Left lung (tissue), 10 donors: ENCODE results near the gene TRPM8. TPM values are rescaled to one million over a fixed set of nuclear protein-coding genes. Genes with fewer than 3 reads are reported as not detected.

Experiments
- ATAC-seq: fragments of 200-7000 bp; cut with Tn5 transposase; one replicate; pipeline ENCODE4 v1.9.1; 2020; ENCODE audit warnings: moderate library complexity
- DNase-seq, 4 donors: peaks; one replicate each; pipeline ENCODE4 v3.0.0-alpha.2; 2013 to 2020
- H3K27ac ChIP-seq, 2 donors: fragments of 200-600 bp; sonication (generic) in 1 of 2; one replicate each; pipeline versions ENCODE4 v1.5.0 to v1.8.0; 2020 to 2021
- H3K27me3 ChIP-seq, 2 donors: fragments of 200-600 bp; sonication (generic) in 1 of 2; one replicate each; pipeline versions ENCODE4 v1.5.0 to v1.8.0; 2020 to 2021
- H3K36me3 ChIP-seq, 2 donors: fragments of 200-600 bp; sonication (generic) in 1 of 2; one replicate each; pipeline versions ENCODE4 v1.5.0 to v1.8.0; 2020 to 2021
- H3K4me1 ChIP-seq, 2 donors: fragments of 200-600 bp; one replicate each; pipeline ENCODE4 v1.8.0; 2021
- H3K4me3 ChIP-seq, 2 donors: fragments of 200-600 bp; sonication (generic) in 1 of 2; one replicate each; pipeline versions ENCODE4 v1.5.0 to v1.8.0; 2020 to 2021; ENCODE audit warnings: mild to moderate bottlenecking in 1 of 2
- H3K9me3 ChIP-seq, 2 donors: fragments of 200-600 bp; sonication (generic) in 1 of 2; one replicate each; pipeline versions ENCODE4 v1.5.0 to v1.8.0; 2020 to 2021
- CTCF ChIP-seq, 2 donors: fragments of 200-600 bp; sonication (generic) in 1 of 2; IDR thresholded peaks; one replicate each; pipeline versions ENCODE4 v1.5.0 to v1.8.0; 2021; ENCODE audit warnings: antibody characterized with exemption in 2 of 2
- intact Hi-C, 2 donors: fragments of 100-400 bp; cut with DNase I; formaldehyde crosslinking; loops; one replicate each; pipeline versions ENCODE4 v1.11.2 to v1.14.2; 2022
- polyA plus RNA-seq, 6 donors: library from polyadenylated mRNA; unstranded; fragments of 120-200 nt; gene quantifications; one replicate each; pipeline ENCODE4 v1.2.1, GENCODE V29; 2013; ENCODE audit not compliant: insufficient read length in 6 of 6
- total RNA-seq, 2 donors: library from RNA; stranded (reverse); fragmentation: NEBNext Ultra II Directional; extraction: Animal tissue kit (Norgen Biotek cat#: 25700); gene quantifications; one replicate each; pipeline ENCODE4 v1.2.1, GENCODE V29; 2021
- donor health status: DM: no; HTN: yes; CAD: no.
- donor health status: DM: no; HTN: no; CAD: no.

Gene TRPM8
- total and polyA plus RNA-seq, 8 donors, result 0.14 to 0.40 (median 0.16) TPM; not detected in 3

- H3K4me1 ChIP-seq, result no peaks in the 10 kb centered on the region
- no peaks in the 10 kb centered on the region for H3K9me3 ChIP-seq
- H3K27me3 ChIP-seq, result peaks cover 0 to 8% of the 10 kb centered on the region in 2 donors
- TF ChIP-seq CTCF (IDR thresholded peaks at IDR 0.05), result no peak
- H3K27ac ChIP-seq, result no peak overlapping the region
- DNase-seq, result no peak
- intact Hi-C loops, result no loop called here
- H3K4me3 ChIP-seq, result no peak overlapping the region
- no peak for ATAC-seq
- no peaks in the 10 kb centered on the region for H3K36me3 ChIP-seq
Measured at GRCh38 chr2:233999182-233999581, 82.0 kb downstream of the TRPM8 start.

GRCh38 chr2:234001380-234002160 is 84.4 kb downstream of the TRPM8 start:
- no peak for DNase-seq
- Histone ChIP-seq H3K27ac (no peak overlapping the region), H3K36me3 (no peaks in the 10 kb centered on the region), H3K4me1 (no peaks in the 10 kb centered on the region), H3K27me3 (peaks cover 0 to 8% of the 10 kb centered on the region in 2 donors), H3K4me3 (no peak overlapping the region), H3K9me3 (no peaks in the 10 kb centered on the region)
- intact Hi-C loops, result no loop called here
- ATAC-seq, result no peak
- no peak for TF ChIP-seq CTCF (IDR thresholded peaks at IDR 0.05)

GRCh38 chr2:234002281-234002680 is 85.1 kb downstream of the TRPM8 start:
- H3K9me3 ChIP-seq, result no peaks in the 10 kb centered on the region
- H3K4me3 ChIP-seq, result no peak overlapping the region
- H3K4me1 ChIP-seq, result no peaks in the 10 kb centered on the region
- ATAC-seq (no peak), DNase-seq (no peak)
- no peak for TF ChIP-seq CTCF (IDR thresholded peaks at IDR 0.05)
- intact Hi-C loops, result no loop called here
- H3K27ac ChIP-seq, result no peak overlapping the region
- peaks cover 0 to 8% of the 10 kb centered on the region in 2 donors for H3K27me3 ChIP-seq
- no peaks in the 10 kb centered on the region for H3K36me3 ChIP-seq

- Histone ChIP-seq H3K4me3 (no peak overlapping the region), H3K4me1 (no peaks in the 10 kb centered on the region), H3K9me3 (no peaks in the 10 kb centered on the region), H3K27me3 (peaks cover 0 to 8% of the 10 kb centered on the region in 2 donors), H3K36me3 (no peaks in the 10 kb centered on the region), H3K27ac (no peak overlapping the region)
- DNase-seq (peak in 1 of 4 donors; percentile 65), ATAC-seq (peak; percentile 61)
- intact Hi-C loops, result no loop called here
- TF ChIP-seq CTCF (IDR thresholded peaks at IDR 0.05), result no peak
Measured at GRCh38 chr2:234003972-234004617, 86.9 kb downstream of the TRPM8 start.

- peaks cover 0 to 8% of the 10 kb centered on the region in 2 donors for H3K27me3 ChIP-seq
- H3K27ac ChIP-seq, result no peak overlapping the region
- H3K4me1 ChIP-seq, result no peaks in the 10 kb centered on the region
- ATAC-seq (no peak), DNase-seq (no peak)
- no peak overlapping the region for H3K4me3 ChIP-seq
- intact Hi-C loops, result no loop called here
- H3K36me3 ChIP-seq, result no peaks in the 10 kb centered on the region
- H3K9me3 ChIP-seq, result no peaks in the 10 kb centered on the region
- TF ChIP-seq CTCF (IDR thresholded peaks at IDR 0.05), result no peak
Measured at GRCh38 chr2:234005126-234005525, 88.0 kb downstream of the TRPM8 start.
